Sigmoid colon (tissue), 7 donors: Measurements from ENCODE around the gene ADAMTSL1. TPM values are rescaled to one million over a fixed set of nuclear protein-coding genes. Genes with fewer than 3 reads are reported as not detected.

Experiments
- DNase-seq: peaks from one replicate; pipeline ENCODE4 v3.0.0-alpha.2; 2019
- H3K27ac ChIP-seq, 4 donors: fragments of 200-600 bp; sonication (generic); one replicate each; pipeline ENCODE4 v1.5.1; 2016 to 2019; ENCODE audit warnings: mild to moderate bottlenecking in 1 of 4
- H3K27me3 ChIP-seq, 3 donors: fragments of 200-600 bp; sonication (generic); one replicate each; pipeline ENCODE4 v1.5.1; 2019; ENCODE audit warnings: mild to moderate bottlenecking in 1 of 3
- H3K36me3 ChIP-seq, 4 donors: fragments of 200-600 bp; sonication (generic); one replicate each; pipeline ENCODE4 v1.5.1; 2016 to 2019
- H3K4me1 ChIP-seq, 4 donors: fragments of 200-600 bp; sonication (generic); one replicate each; pipeline ENCODE4 v1.5.1; 2017 to 2019
- H3K4me3 ChIP-seq, 4 donors: fragments of 200-600 bp; sonication (generic); one replicate each; pipeline ENCODE4 v1.5.1; 2017 to 2019; ENCODE audit warnings: mild to moderate bottlenecking in 2 of 4, moderate library complexity in 1 of 4
- H3K9me3 ChIP-seq, 4 donors: fragments of 200-600 bp in 3 of 4; sonication (generic) in 3 of 4; one replicate each; pipeline versions ENCODE4 v1.5.1 to v1.6.1; 2013 to 2019
- CTCF ChIP-seq, 4 experiments: fragments of 450-650 bp in 3 of 4; fragments of 200-600 bp in 1 of 4; IDR thresholded peaks; one replicate each; pipeline ENCODE4 v1.5.1; 2016 to 2019; ENCODE audit warnings: antibody characterized with exemption in 4 of 4, mild to moderate bottlenecking in 3 of 4, moderate library complexity in 2 of 4
- EP300 ChIP-seq, 4 donors: sonication (generic); formaldehyde crosslinking; IDR thresholded peaks; one replicate each; pipeline ENCODE4 v1.6.1; 2017; ENCODE audit warnings: antibody characterized with exemption in 4 of 4
- POLR2A ChIP-seq, 2 donors: fragments of 450-650 bp; IDR thresholded peaks; one replicate each; pipeline ENCODE4 v1.6.1; 2016; ENCODE audit warnings: antibody characterized with exemption in 2 of 2, mild to moderate bottlenecking in 2 of 2, moderate library complexity in 2 of 2
- POLR2AphosphoS5 ChIP-seq, 4 donors: sonication (generic); formaldehyde crosslinking; IDR thresholded peaks; one replicate each; pipeline ENCODE4 v1.6.1; 2017; ENCODE audit warnings: antibody characterized with exemption in 4 of 4
- WGBS, 2 donors: extraction: QIAGEN DNeasy Blood & Tissue Kit; methylation state at CpG; one replicate each; pipeline ENCODE4 v1.1.7; 2013; 5-methylcytosine and 5-hydroxymethylcytosine counted together
- intact Hi-C: fragments of 100-400 bp; cut with DNase I; formaldehyde crosslinking; loops from one replicate; pipeline ENCODE4 v1.15.1; 2023
- polyA plus RNA-seq, 3 donors: library from polyadenylated mRNA; stranded (reverse); fragments of 200-250 nt; gene quantifications; one replicate each; pipeline ENCODE4 v1.2.3, GENCODE V29; 2013
- total RNA-seq, 4 donors: library from RNA; depleted of rRNA; stranded (reverse); fragments of >200 nt; gene quantifications; one replicate each; pipeline ENCODE4 v1.1.0, GENCODE V29; 2016
- donor health status: healthy with polysubstance abuse.
- donor health status: Bipolar disorder and iron deficiency.
- donor health status: healthy.

Gene ADAMTSL1
- total and polyA plus RNA-seq, 7 donors, result 1.4 to 13.6 (median 6.5) TPM

DNA sequence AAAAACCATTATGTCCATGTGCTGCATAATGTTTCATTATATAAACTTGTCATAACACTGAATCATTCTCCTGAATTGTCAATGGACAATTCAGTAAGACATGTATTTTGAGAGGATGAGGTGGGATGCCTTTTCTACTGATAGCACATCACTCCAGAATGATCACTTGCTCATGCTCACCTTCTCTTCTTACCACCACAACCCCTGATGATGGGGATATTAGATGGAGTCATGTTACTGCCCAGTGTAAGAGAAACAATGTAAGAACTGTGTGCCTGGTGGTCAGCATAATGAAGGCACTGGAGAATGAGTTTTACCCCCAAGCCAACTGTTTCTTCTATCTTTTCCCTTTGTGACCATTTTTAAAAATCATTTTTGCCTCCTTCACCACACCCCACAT is 198.8 kb downstream of the ADAMTSL1 start:
- intact Hi-C loops, result no loop called here
- no peaks in the 10 kb centered on the region for H3K4me1 ChIP-seq
- no peaks in the 10 kb centered on the region for H3K9me3 ChIP-seq

DNA sequence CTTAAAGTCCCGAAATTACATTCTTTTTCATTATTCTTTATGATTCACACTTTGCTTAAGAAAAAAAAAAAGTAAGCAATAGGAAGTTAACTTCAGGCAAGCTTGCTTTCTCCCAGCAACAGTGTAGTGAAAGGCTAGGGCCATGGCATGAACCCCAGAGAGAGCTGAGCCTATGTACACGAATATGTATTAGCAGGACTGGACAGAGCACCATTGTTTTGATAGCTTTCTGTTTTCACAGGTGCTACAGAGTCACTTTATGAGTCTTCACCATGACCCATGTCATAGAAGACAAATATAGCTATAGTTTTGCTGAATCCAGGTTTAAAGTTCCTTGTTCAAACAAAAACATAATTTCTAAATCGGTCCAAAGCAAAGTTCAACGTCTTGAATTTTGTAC is 199.2 kb downstream of the ADAMTSL1 start:
- DNase-seq, result no peak
- WGBS, 2 donors, result 12 to 60% methylated on average over 4 of the region's 4 CpGs
- intact Hi-C loops, result no loop called here
- no peaks in the 10 kb centered on the region for H3K9me3 ChIP-seq
- TF ChIP-seq POLR2AphosphoS5 (IDR thresholded peaks at IDR 0.05), result no peak
- H3K36me3 ChIP-seq, result no peaks in the 10 kb centered on the region
- H3K27ac ChIP-seq, result no peak overlapping the region
- H3K4me1 ChIP-seq, result no peaks in the 10 kb centered on the region
- no peaks in the 10 kb centered on the region for H3K27me3 ChIP-seq
- H3K4me3 ChIP-seq, result no peak overlapping the region

More for the DNA sequence above, 198.8 kb downstream of the ADAMTSL1 start:
- no peak for DNase-seq
- Histone ChIP-seq H3K27me3 (no peaks in the 10 kb centered on the region), H3K4me3 (no peak overlapping the region), H3K36me3 (no peaks in the 10 kb centered on the region), H3K27ac (no peak overlapping the region)
- TF ChIP-seq EP300 (IDR thresholded peaks at IDR 0.05), result no peak
- no peak for TF ChIP-seq POLR2A (IDR thresholded peaks at IDR 0.05)
- TF ChIP-seq CTCF (IDR thresholded peaks at IDR 0.05), result no peak
- no peak for TF ChIP-seq POLR2AphosphoS5 (IDR thresholded peaks at IDR 0.05)

DNA sequence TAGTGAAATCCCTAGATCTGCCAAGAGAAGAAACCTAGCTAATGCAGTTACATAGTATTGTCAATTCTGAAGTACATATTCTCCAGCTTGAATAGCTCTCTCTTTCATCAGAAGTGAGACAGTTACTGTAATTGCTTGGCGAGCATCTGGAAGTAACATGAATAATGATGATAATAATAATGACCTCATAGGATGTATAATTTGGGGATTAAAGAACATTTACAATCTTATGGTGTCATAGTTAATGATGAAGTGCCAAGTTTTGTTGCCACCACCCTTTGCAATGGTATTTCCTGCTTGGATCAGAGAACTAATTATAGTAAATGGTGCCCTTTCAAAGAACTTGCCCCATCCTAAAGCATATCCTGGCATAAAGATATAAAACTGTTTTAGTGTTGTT is 201.4 kb downstream of the ADAMTSL1 start:
- TF ChIP-seq POLR2AphosphoS5 (IDR thresholded peaks at IDR 0.05) (no peak), POLR2A (IDR thresholded peaks at IDR 0.05) (no peak), CTCF (IDR thresholded peaks at IDR 0.05) (no peak), EP300 (IDR thresholded peaks at IDR 0.05) (no peak)
- Histone ChIP-seq H3K9me3 (no peaks in the 10 kb centered on the region), H3K4me3 (no peak overlapping the region), H3K36me3 (no peaks in the 10 kb centered on the region), H3K4me1 (peaks cover 0 to 9% (median 5%) of the 10 kb centered on the region in 4 donors), H3K27ac (no peak overlapping the region), H3K27me3 (no peaks in the 10 kb centered on the region)
- WGBS, 2 donors, result 88 to 93% methylated on average over 1 of the region's 1 CpG
- intact Hi-C loops, result no loop called here
- DNase-seq, result no peak

GRCh38 chr9:18675973-18676372 is 202.0 kb downstream of the ADAMTSL1 start:
- Histone ChIP-seq H3K27me3 (no peaks in the 10 kb centered on the region), H3K27ac (no peak overlapping the region), H3K4me1 (peaks cover 0 to 9% (median 5%) of the 10 kb centered on the region in 4 donors), H3K9me3 (no peaks in the 10 kb centered on the region), H3K36me3 (no peaks in the 10 kb centered on the region), H3K4me3 (no peak overlapping the region)
- TF ChIP-seq CTCF (IDR thresholded peaks at IDR 0.05) (no peak), POLR2A (IDR thresholded peaks at IDR 0.05) (no peak), POLR2AphosphoS5 (IDR thresholded peaks at IDR 0.05) (no peak), EP300 (IDR thresholded peaks at IDR 0.05) (no peak)
- no peak for DNase-seq
- intact Hi-C loops, result no loop called here

- no peak for DNase-seq
- Histone ChIP-seq H3K27ac (no peak overlapping the region), H3K36me3 (no peaks in the 10 kb centered on the region), H3K9me3 (no peaks in the 10 kb centered on the region), H3K27me3 (no peaks in the 10 kb centered on the region), H3K4me1 (peaks cover 0 to 9% (median 5%) of the 10 kb centered on the region in 4 donors), H3K4me3 (no peak overlapping the region)
- WGBS, 2 donors, result 80 to 87% methylated on average over 2 of the region's 2 CpGs
- TF ChIP-seq CTCF (IDR thresholded peaks at IDR 0.05) (no peak), POLR2AphosphoS5 (IDR thresholded peaks at IDR 0.05) (no peak), EP300 (IDR thresholded peaks at IDR 0.05) (no peak), POLR2A (IDR thresholded peaks at IDR 0.05) (no peak)
- intact Hi-C loops, result no loop called here
Observed at GRCh38 chr9:18676525-18676924, 202.6 kb downstream of the ADAMTSL1 start.
